K562 (cell line): ENCODE data around the gene GFOD2. TPM values are rescaled to one million over a fixed set of nuclear protein-coding genes. Genes with fewer than 3 reads are reported as not detected.

Experiments used
- HNRNPH1 ChIP-seq: fragments of 200-400 bp; formaldehyde crosslinking; optimal IDR thresholded peaks from 2 replicates; pipeline ENCODE3; 2017; ENCODE audit warnings: low read depth, mild to moderate bottlenecking, low read length, moderate library complexity
- RNF219 ChIP-seq: fragments of 250-450 bp; sonication (Bioruptor Pico); IDR thresholded peaks from 2 replicates; pipeline ENCODE4 v1.5.0; 2022; ENCODE audit warnings: mild to moderate bottlenecking
- SP1 ChIP-seq: sonication (generic); formaldehyde crosslinking; IDR thresholded peaks from 2 replicates; pipeline ENCODE4 v1.8.1; 2022; ENCODE audit warnings: mild to moderate bottlenecking, missing genetic modification reagents
- ZNF77 ChIP-seq: fragments of 250-450 bp; sonication (Bioruptor Pico); IDR thresholded peaks from 2 replicates; pipeline ENCODE4 v1.5.0; 2020
- polyA plus RNA-seq, 8 experiments: library from polyadenylated mRNA; depleted of rRNA in 4 of 8; stranded (reverse) in 5 of 8; unstranded in 3 of 8; fragments of >200 nt; fragmentation: Nextera tagmentation in 2 of 8; fragmentation: Illumina TruSeq in 1 of 8; extraction: Ambion mirVana in 2 of 8; extraction: Trizol in 1 of 8; gene quantifications; 2 replicates each; pipeline versions ENCODE4 v1.2.1 to v1.2.3, GENCODE V29; 2011 to 2014; ENCODE audit warnings: inconsistent platforms in 1 of 8, missing spikeins in 1 of 8
- total RNA-seq, 7 experiments: library from RNA; depleted of rRNA in 6 of 7; stranded (reverse); fragments of >200 nt in 6 of 7; fragmentation: Illumina TruSeq in 2 of 7; extraction: Trizol in 2 of 7; gene quantifications; 2 replicates each; pipeline versions ENCODE4 v1.2.1 to v1.2.3, GENCODE V29; 2011 to 2021; ENCODE audit warnings: low replicate concordance in 1 of 7
- TF ChIP-seq, protein P1 (sequence below), 2 experiments: fragments of 450-650 bp; IDR thresholded peaks; 2 replicates each; pipeline ENCODE4 v1.6.1; 2018; ENCODE audit warnings: mild to moderate bottlenecking in 2 of 2, low read depth in 1 of 2; ENCODE audit not compliant: partially characterized antibody in 2 of 2
- TF ChIP-seq, protein P2 (sequence below): sonication (generic); formaldehyde crosslinking; IDR thresholded peaks from 2 replicates; pipeline ENCODE4 v1.8.1; 2022; ENCODE audit warnings: missing genetic modification reagents

The GFOD2 gene
- total and polyA plus RNA-seq, 9 of the 15 experiments (the other 6 are each of a cell fraction or from before 2014, with no cell fraction given) = 1.9 to 15.8 (median 11.1) TPM

DNA sequence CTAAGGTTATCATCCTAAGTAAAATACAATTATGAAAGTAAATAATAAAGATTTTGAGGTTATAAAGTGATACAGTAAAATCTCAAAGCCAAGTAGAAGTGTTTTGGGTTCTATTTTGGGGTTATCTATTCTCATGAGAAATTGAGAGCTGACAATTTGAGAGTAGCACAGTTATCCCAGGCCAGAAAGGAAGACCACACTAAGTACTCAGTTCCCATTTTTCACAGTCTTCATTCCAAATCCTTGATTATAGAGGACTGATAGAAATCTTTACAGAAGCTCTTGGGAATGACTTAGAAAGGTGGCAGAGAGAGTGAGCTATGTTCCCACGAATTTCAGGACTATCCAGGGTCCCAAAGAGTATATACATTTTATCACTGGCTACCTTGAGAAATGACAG, 4.6 kb downstream of the GFOD2 start (continued):
- TF ChIP-seq RNF219 (CRISPR knock-in tag) (no peak), ZNF77 (CRISPR knock-in tag) (no peak), SP1 (no peak), HNRNPH1 (no peak)
- TF ChIP-seq, protein P1, sequence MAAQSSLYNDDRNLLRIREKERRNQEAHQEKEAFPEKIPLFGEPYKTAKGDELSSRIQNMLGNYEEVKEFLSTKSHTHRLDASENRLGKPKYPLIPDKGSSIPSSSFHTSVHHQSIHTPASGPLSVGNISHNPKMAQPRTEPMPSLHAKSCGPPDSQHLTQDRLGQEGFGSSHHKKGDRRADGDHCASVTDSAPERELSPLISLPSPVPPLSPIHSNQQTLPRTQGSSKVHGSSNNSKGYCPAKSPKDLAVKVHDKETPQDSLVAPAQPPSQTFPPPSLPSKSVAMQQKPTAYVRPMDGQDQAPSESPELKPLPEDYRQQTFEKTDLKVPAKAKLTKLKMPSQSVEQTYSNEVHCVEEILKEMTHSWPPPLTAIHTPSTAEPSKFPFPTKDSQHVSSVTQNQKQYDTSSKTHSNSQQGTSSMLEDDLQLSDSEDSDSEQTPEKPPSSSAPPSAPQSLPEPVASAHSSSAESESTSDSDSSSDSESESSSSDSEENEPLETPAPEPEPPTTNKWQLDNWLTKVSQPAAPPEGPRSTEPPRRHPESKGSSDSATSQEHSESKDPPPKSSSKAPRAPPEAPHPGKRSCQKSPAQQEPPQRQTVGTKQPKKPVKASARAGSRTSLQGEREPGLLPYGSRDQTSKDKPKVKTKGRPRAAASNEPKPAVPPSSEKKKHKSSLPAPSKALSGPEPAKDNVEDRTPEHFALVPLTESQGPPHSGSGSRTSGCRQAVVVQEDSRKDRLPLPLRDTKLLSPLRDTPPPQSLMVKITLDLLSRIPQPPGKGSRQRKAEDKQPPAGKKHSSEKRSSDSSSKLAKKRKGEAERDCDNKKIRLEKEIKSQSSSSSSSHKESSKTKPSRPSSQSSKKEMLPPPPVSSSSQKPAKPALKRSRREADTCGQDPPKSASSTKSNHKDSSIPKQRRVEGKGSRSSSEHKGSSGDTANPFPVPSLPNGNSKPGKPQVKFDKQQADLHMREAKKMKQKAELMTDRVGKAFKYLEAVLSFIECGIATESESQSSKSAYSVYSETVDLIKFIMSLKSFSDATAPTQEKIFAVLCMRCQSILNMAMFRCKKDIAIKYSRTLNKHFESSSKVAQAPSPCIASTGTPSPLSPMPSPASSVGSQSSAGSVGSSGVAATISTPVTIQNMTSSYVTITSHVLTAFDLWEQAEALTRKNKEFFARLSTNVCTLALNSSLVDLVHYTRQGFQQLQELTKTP (IDR thresholded peaks at IDR 0.05; ENCODE audit: low read depth in 1 of 2, partially characterized antibody in 2 of 2) = no peak
- TF ChIP-seq, protein P2, sequence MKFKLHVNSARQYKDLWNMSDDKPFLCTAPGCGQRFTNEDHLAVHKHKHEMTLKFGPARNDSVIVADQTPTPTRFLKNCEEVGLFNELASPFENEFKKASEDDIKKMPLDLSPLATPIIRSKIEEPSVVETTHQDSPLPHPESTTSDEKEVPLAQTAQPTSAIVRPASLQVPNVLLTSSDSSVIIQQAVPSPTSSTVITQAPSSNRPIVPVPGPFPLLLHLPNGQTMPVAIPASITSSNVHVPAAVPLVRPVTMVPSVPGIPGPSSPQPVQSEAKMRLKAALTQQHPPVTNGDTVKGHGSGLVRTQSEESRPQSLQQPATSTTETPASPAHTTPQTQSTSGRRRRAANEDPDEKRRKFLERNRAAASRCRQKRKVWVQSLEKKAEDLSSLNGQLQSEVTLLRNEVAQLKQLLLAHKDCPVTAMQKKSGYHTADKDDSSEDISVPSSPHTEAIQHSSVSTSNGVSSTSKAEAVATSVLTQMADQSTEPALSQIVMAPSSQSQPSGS (CRISPR knock-in tag) = no peak
